GM19193 (cell line): ENCODE measurements around the gene LAMA3.

ENCODE experiments used
- POLR2A ChIP-seq: IDR thresholded peaks from 4 replicates; pipeline ENCODE4 v1.6.1; 2011; ENCODE audit not compliant: insufficient read depth, insufficient read length; ENCODE audit errors: extremely low read depth

Gene LAMA3

GRCh38 chr18:23658285-23658684 lies 31.0 kb upstream of the LAMA3 start:
- TF ChIP-seq POLR2A: no peak

GRCh38 chr18:23661735-23662308 lies 27.4 kb upstream of the LAMA3 start:
- no peak for TF ChIP-seq POLR2A

GRCh38 chr18:23662309-23663263 lies 26.7 kb upstream of the LAMA3 start, which contains the start of gene ANKRD29:
ANKRD29 (minus strand) TSS chr18:23662911; CDS start chr18:23662730, 181 bp downstream.
- TF ChIP-seq POLR2A: no peak

- TF ChIP-seq POLR2A: no peak
These were observed 24.6 kb upstream of the LAMA3 start for GRCh38 chr18:23664674-23665073.

GRCh38 chr18:23667114-23667513 lies 22.1 kb upstream of the LAMA3 start:
- TF ChIP-seq POLR2A: no peak

GRCh38 chr18:23668731-23669130 lies 20.5 kb upstream of the LAMA3 start:
- TF ChIP-seq POLR2A: no peak

GRCh38 chr18:23669202-23669766 lies 20.0 kb upstream of the LAMA3 start:
- TF ChIP-seq POLR2A: no peak

- TF ChIP-seq POLR2A: no peak
These were observed 19.3 kb upstream of the LAMA3 start for GRCh38 chr18:23669804-23670405.

GRCh38 chr18:23671564-23671963 lies 17.7 kb upstream of the LAMA3 start:
- no peak for TF ChIP-seq POLR2A

GRCh38 chr18:23673725-23674124 lies 15.5 kb upstream of the LAMA3 start:
- no peak for TF ChIP-seq POLR2A

- TF ChIP-seq POLR2A: no peak
These were observed 14.0 kb upstream of the LAMA3 start for GRCh38 chr18:23675236-23675635.

- no peak for TF ChIP-seq POLR2A
These were observed 13.4 kb upstream of the LAMA3 start for GRCh38 chr18:23675896-23676295.

GRCh38 chr18:23682045-23682444 lies 7.2 kb upstream of the LAMA3 start:
- no peak for TF ChIP-seq POLR2A

GRCh38 chr18:23682472-23682871 lies 6.8 kb upstream of the LAMA3 start:
- no peak for TF ChIP-seq POLR2A

GRCh38 chr18:23683155-23683554 lies 6.1 kb upstream of the LAMA3 start:
- TF ChIP-seq POLR2A: no peak
